GM23338 (cell line): Measurements from ENCODE around the gene TSPOAP1. TPM values are rescaled to one million over a fixed set of nuclear protein-coding genes. Genes with fewer than 3 reads are reported as not detected.

ENCODE experiments used
- ATAC-seq: fragments of 200-7000 bp; cut with Tn5 transposase; 3 replicates; pipeline ENCODE4 v1.9.1; 2020
- DNase-seq: peaks from one replicate; pipeline ENCODE4 v3.0.0-alpha.2; 2015; ENCODE audit warnings: low spot score
- H2AFZ ChIP-seq: fragments of 200-600 bp; sonication (generic); 2 replicates; pipeline ENCODE4 v1.8.0; 2016; ENCODE audit warnings: antibody characterized with exemption, mild to moderate bottlenecking, moderate library complexity
- H3F3A ChIP-seq: fragments of 200-600 bp; sonication (generic); replicated peaks from 2 replicates; pipeline ENCODE4 v1.8.0; 2017; ENCODE audit warnings: antibody characterized with exemption, mixed run types, low read depth
- H3K27ac ChIP-seq: fragments of 200-600 bp; sonication (generic); 2 replicates; pipeline ENCODE4 v1.6.1; 2016; ENCODE audit warnings: low read depth
- H3K27me3 ChIP-seq: fragments of 200-600 bp; sonication (generic); 2 replicates; pipeline ENCODE4 v1.8.0; 2016; ENCODE audit warnings: mild to moderate bottlenecking, mixed run types, moderate library complexity; ENCODE audit not compliant: insufficient read depth
- H3K36me3 ChIP-seq: fragments of 200-600 bp; sonication (generic); 2 replicates; pipeline ENCODE4 v1.8.0; 2016; ENCODE audit warnings: mild to moderate bottlenecking; ENCODE audit not compliant: insufficient read depth
- H3K4me1 ChIP-seq: fragments of 200-600 bp; sonication (generic); 2 replicates; pipeline ENCODE4 v1.8.0; 2016; ENCODE audit warnings: mild to moderate bottlenecking, moderate library complexity; ENCODE audit not compliant: insufficient read depth
- H3K4me2 ChIP-seq: fragments of 200-600 bp; sonication (generic); 2 replicates; pipeline ENCODE4 v1.7.1; 2017; ENCODE audit warnings: mixed run types
- H3K4me3 ChIP-seq: fragments of 200-600 bp; sonication (generic); 2 replicates; pipeline ENCODE4 v1.6.1; 2016; ENCODE audit warnings: mixed run types
- H3K79me2 ChIP-seq: fragments of 200-600 bp; sonication (generic); replicated peaks from 2 replicates; pipeline ENCODE4 v1.8.0; 2017; ENCODE audit warnings: mild to moderate bottlenecking; ENCODE audit not compliant: insufficient read depth
- H3K9me2 ChIP-seq: fragments of 200-600 bp; sonication (generic); 2 replicates; pipeline ENCODE4 v1.8.0; 2017; ENCODE audit not compliant: insufficient read depth
- H4K20me1 ChIP-seq: fragments of 200-600 bp; sonication (generic); replicated peaks from 2 replicates; pipeline ENCODE4 v1.8.0; 2017; ENCODE audit warnings: mild to moderate bottlenecking; ENCODE audit not compliant: insufficient read depth
- H3K27ac Mint-ChIP-seq: 2 replicates; pipeline ENCODE4 v1.8.0; 2020; ENCODE audit warnings: inconsistent platforms, mild to moderate bottlenecking, moderate library complexity, mixed read lengths
- H3K27me3 Mint-ChIP-seq: 3 replicates; pipeline ENCODE4 v1.8.0; 2022; ENCODE audit warnings: low read depth, mild to moderate bottlenecking, moderate library complexity, mixed read lengths, inconsistent platforms; ENCODE audit not compliant: insufficient read depth, poor library complexity
- H3K36me3 Mint-ChIP-seq: 3 replicates; pipeline ENCODE4 v1.8.0; 2021; ENCODE audit warnings: low read depth, mild to moderate bottlenecking, inconsistent platforms, moderate library complexity, mixed read lengths
- H3K4me1 Mint-ChIP-seq: 3 replicates; pipeline ENCODE4 v1.8.0; 2020; ENCODE audit warnings: mild to moderate bottlenecking, inconsistent platforms, mixed read lengths
- H3K4me3 Mint-ChIP-seq: 3 replicates; pipeline ENCODE4 v1.8.0; 2021; ENCODE audit warnings: moderate library complexity, mild to moderate bottlenecking, inconsistent platforms, mixed read lengths
- H3K9me3 Mint-ChIP-seq: 3 replicates; pipeline ENCODE4 v1.8.0; 2020; ENCODE audit warnings: moderate library complexity, mild to moderate bottlenecking, inconsistent platforms, mixed read lengths
- CREB1 ChIP-seq: fragments of 250-450 bp; sonication (Bioruptor Pico); IDR thresholded peaks from 2 replicates; pipeline ENCODE4 v1.5.0; 2020; ENCODE audit warnings: low read depth, mild to moderate bottlenecking, moderate library complexity
- ETS1 ChIP-seq: IDR thresholded peaks from 2 replicates; pipeline ENCODE4 v1.6.1; 2016; ENCODE audit warnings: antibody characterized with exemption
- EZH2 ChIP-seq: fragments of 200-600 bp; sonication (generic); IDR thresholded peaks from one replicate; pipeline ENCODE4 v1.8.0; 2017; ENCODE audit warnings: antibody characterized with exemption, mild to moderate bottlenecking, low read depth; ENCODE audit not compliant: unreplicated experiment
- EZH2phosphoT487 ChIP-seq: fragments of 200-600 bp; sonication (generic); IDR thresholded peaks from one replicate; pipeline ENCODE4 v1.8.1; 2018; ENCODE audit warnings: antibody characterized with exemption; ENCODE audit not compliant: unreplicated experiment
- JUNB ChIP-seq: IDR thresholded peaks from one replicate; pipeline ENCODE4 v1.6.1; 2016; ENCODE audit warnings: antibody characterized with exemption; ENCODE audit not compliant: unreplicated experiment
- NANOG ChIP-seq: IDR thresholded peaks from 2 replicates; pipeline ENCODE4 v1.6.1; 2016; ENCODE audit warnings: antibody characterized with exemption, borderline replicate concordance
- POLR2AphosphoS5 ChIP-seq: IDR thresholded peaks from 2 replicates; pipeline ENCODE4 v1.6.1; 2016; ENCODE audit warnings: antibody characterized with exemption, low read depth
- STAT1 ChIP-seq: IDR thresholded peaks from one replicate; pipeline ENCODE4 v1.6.1; 2016; ENCODE audit warnings: antibody characterized with exemption; ENCODE audit not compliant: unreplicated experiment
- ZNF114 ChIP-seq: fragments of 250-450 bp; sonication (Bioruptor Pico); IDR thresholded peaks from 2 replicates; pipeline ENCODE4 v1.5.0; 2020; ENCODE audit warnings: mild to moderate bottlenecking, moderate library complexity
- ZNF331 ChIP-seq: fragments of 250-450 bp; sonication (Bioruptor Pico); IDR thresholded peaks from 2 replicates; pipeline ENCODE4 v1.5.0; 2020; ENCODE audit warnings: low read depth, mild to moderate bottlenecking, moderate library complexity
- ZNF462 ChIP-seq: fragments of 250-450 bp; sonication (Bioruptor Pico); IDR thresholded peaks from 2 replicates; pipeline ENCODE4 v1.5.0; 2020; ENCODE audit warnings: mild to moderate bottlenecking, moderate library complexity
- polyA plus RNA-seq: library from polyadenylated mRNA; unstranded; fragments of >200 nt; fragmentation: Nextera tagmentation; extraction: Ambion mirVana; gene quantifications from 2 replicates; pipeline ENCODE4 v1.2.1, GENCODE V29; 2016
- total RNA-seq: library from RNA; depleted of rRNA; stranded (reverse); fragments of >200 nt; shearing (Covaris generic); gene quantifications from 2 replicates; pipeline ENCODE4 v1.2.3, GENCODE V29; 2014
- TF ChIP-seq, protein P1 (sequence below), 2 experiments: fragments of 200-600 bp in 1 of 2; sonication (generic) in 1 of 2; conservative IDR thresholded peaks; 2 replicates each; pipeline versions ENCODE4 v1.5.1 to v1.6.1; 2016 to 2017; ENCODE audit warnings: antibody characterized with exemption in 2 of 2, low read depth in 2 of 2, mild to moderate bottlenecking in 2 of 2, moderate library complexity in 1 of 2
- TF ChIP-seq, protein P2 (sequence below): IDR thresholded peaks from one replicate; pipeline ENCODE4 v1.6.1; 2018; ENCODE audit warnings: antibody characterized with exemption; ENCODE audit not compliant: unreplicated experiment

Gene TSPOAP1
- total and polyA plus RNA-seq, 2 experiments from 2014 or later = 7.3 to 11.8 TPM

GRCh38 chr17:58265271-58265670 lies 63.3 kb downstream of the TSPOAP1 start:
- Mint-ChIP-seq H3K4me3 (no peak overlapping the region), H3K9me3 (no peaks in the 10 kb centered on the region), H3K27ac (no peak overlapping the region), H3K4me1 (no peaks in the 10 kb centered on the region), H3K36me3 (no peaks in the 10 kb centered on the region), H3K27me3 (peaks cover 9% of the 10 kb centered on the region)
- no peaks in the 10 kb centered on the region for H3F3A ChIP-seq
- no peaks in the 10 kb centered on the region for H3K4me1 ChIP-seq
- no peak overlapping the region for H3K4me3 ChIP-seq
- no peaks in the 10 kb centered on the region for H3K36me3 ChIP-seq
- no peak overlapping the region for H3K27ac ChIP-seq
- H3K9me2 ChIP-seq = no peaks in the 10 kb centered on the region
- no peaks in the 10 kb centered on the region for H3K79me2 ChIP-seq
- no peaks in the 10 kb centered on the region for H4K20me1 ChIP-seq
- H3K4me2 ChIP-seq = no peak overlapping the region
- TF ChIP-seq, protein P1, sequence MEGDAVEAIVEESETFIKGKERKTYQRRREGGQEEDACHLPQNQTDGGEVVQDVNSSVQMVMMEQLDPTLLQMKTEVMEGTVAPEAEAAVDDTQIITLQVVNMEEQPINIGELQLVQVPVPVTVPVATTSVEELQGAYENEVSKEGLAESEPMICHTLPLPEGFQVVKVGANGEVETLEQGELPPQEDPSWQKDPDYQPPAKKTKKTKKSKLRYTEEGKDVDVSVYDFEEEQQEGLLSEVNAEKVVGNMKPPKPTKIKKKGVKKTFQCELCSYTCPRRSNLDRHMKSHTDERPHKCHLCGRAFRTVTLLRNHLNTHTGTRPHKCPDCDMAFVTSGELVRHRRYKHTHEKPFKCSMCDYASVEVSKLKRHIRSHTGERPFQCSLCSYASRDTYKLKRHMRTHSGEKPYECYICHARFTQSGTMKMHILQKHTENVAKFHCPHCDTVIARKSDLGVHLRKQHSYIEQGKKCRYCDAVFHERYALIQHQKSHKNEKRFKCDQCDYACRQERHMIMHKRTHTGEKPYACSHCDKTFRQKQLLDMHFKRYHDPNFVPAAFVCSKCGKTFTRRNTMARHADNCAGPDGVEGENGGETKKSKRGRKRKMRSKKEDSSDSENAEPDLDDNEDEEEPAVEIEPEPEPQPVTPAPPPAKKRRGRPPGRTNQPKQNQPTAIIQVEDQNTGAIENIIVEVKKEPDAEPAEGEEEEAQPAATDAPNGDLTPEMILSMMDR (conservative IDR thresholded peaks at IDR 0.05; ENCODE audit: low read depth in 2 of 2) = no peak
- TF ChIP-seq NANOG (no peak), JUNB (no peak), ZNF114 (no peak), EZH2 (no peak), STAT1 (no peak), ZNF462 (no peak), POLR2AphosphoS5 (no peak), CREB1 (no peak), EZH2phosphoT487 (no peak), ZNF331 (CRISPR knock-in tag) (no peak), ETS1 (no peak)
- TF ChIP-seq, protein P2, sequence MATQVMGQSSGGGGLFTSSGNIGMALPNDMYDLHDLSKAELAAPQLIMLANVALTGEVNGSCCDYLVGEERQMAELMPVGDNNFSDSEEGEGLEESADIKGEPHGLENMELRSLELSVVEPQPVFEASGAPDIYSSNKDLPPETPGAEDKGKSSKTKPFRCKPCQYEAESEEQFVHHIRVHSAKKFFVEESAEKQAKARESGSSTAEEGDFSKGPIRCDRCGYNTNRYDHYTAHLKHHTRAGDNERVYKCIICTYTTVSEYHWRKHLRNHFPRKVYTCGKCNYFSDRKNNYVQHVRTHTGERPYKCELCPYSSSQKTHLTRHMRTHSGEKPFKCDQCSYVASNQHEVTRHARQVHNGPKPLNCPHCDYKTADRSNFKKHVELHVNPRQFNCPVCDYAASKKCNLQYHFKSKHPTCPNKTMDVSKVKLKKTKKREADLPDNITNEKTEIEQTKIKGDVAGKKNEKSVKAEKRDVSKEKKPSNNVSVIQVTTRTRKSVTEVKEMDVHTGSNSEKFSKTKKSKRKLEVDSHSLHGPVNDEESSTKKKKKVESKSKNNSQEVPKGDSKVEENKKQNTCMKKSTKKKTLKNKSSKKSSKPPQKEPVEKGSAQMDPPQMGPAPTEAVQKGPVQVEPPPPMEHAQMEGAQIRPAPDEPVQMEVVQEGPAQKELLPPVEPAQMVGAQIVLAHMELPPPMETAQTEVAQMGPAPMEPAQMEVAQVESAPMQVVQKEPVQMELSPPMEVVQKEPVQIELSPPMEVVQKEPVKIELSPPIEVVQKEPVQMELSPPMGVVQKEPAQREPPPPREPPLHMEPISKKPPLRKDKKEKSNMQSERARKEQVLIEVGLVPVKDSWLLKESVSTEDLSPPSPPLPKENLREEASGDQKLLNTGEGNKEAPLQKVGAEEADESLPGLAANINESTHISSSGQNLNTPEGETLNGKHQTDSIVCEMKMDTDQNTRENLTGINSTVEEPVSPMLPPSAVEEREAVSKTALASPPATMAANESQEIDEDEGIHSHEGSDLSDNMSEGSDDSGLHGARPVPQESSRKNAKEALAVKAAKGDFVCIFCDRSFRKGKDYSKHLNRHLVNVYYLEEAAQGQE = no peak
- no peak overlapping the region for H2AFZ ChIP-seq
- H3K27me3 ChIP-seq = peaks cover 7% of the 10 kb centered on the region; the same call in 1 of the 2 replicates
- DNase-seq (no peak), ATAC-seq (no peak)
